ENCODE results near the gene CNKSR2. TPM values are rescaled to one million over a fixed set of nuclear protein-coding genes. Genes with fewer than 3 reads are reported as not detected.

Gene CNKSR2
- total and polyA plus RNA-seq, 2 experiments from 2014 or later: 1.5 to 10.3 TPM

- H3K9me2 ChIP-seq (replicated peaks; ENCODE audit: insufficient read depth): no peaks in the 10 kb centered on the region
- no peaks in the 10 kb centered on the region for H3K36me3 ChIP-seq (replicated peaks; ENCODE audit: insufficient read depth, low read depth)
- no peak overlapping the region for H3K27ac ChIP-seq
- H3K79me2 ChIP-seq: no peaks in the 10 kb centered on the region
- TF ChIP-seq EZH2phosphoT487 (IDR thresholded peaks at IDR 0.05; ENCODE audit: low read depth, severe bottlenecking, unreplicated experiment) (no peak), EZH2 (IDR thresholded peaks at IDR 0.05; ENCODE audit: borderline replicate concordance) (no peak), CTCF (IDR thresholded peaks at IDR 0.05; ENCODE audit: poor library complexity) (no peak)
- H3K4me2 ChIP-seq: peak overlapping the region; percentile 89
- DNase-seq (ENCODE audit: low spot score): peak; percentile 5
- H3K9me3 ChIP-seq (ENCODE audit: low read depth): no peaks in the 10 kb centered on the region
- no peaks in the 10 kb centered on the region for H3K4me1 ChIP-seq (ENCODE audit: insufficient read depth)
- H2AFZ ChIP-seq: peak overlapping the region; percentile 64
- H4K20me1 ChIP-seq (ENCODE audit: insufficient read depth, poor library complexity, severe bottlenecking): no peaks in the 10 kb centered on the region
- 52% methylated on average over 30 of the region's 46 CpGs for WGBS (ENCODE audit: low lambda C conversion rate, missing lambda C conversion rate)
- peak overlapping the region; percentile 60 for H3K4me3 ChIP-seq
- H3K27me3 ChIP-seq: peaks cover 8% of the 10 kb centered on the region
These were observed 933 bp downstream of the CNKSR2 start for GRCh38 chrX:21374994-21375707.

GRCh38 chrX:21375708-21376009 lies 1.4 kb downstream of the CNKSR2 start:
- no peak for TF ChIP-seq EZH2phosphoT487 (IDR thresholded peaks at IDR 0.05; ENCODE audit: low read depth, severe bottlenecking, unreplicated experiment)
- TF ChIP-seq CTCF (IDR thresholded peaks at IDR 0.05; ENCODE audit: poor library complexity): peak; percentile 11
- Histone ChIP-seq H3K4me2 (peak overlapping the region; percentile 89), H3K36me3 (replicated peaks; ENCODE audit: insufficient read depth, low read depth) (no peaks in the 10 kb centered on the region), H3K79me2 (no peaks in the 10 kb centered on the region), H3K4me1 (ENCODE audit: insufficient read depth) (no peaks in the 10 kb centered on the region), H3K27me3 (peaks cover 8% of the 10 kb centered on the region), H4K20me1 (ENCODE audit: insufficient read depth, poor library complexity, severe bottlenecking) (no peaks in the 10 kb centered on the region), H3K9me2 (replicated peaks; ENCODE audit: insufficient read depth) (no peaks in the 10 kb centered on the region), H3K27ac (no peak overlapping the region), H3K4me3 (peak overlapping the region; percentile 16), H2AFZ (no peak overlapping the region), H3K9me3 (ENCODE audit: low read depth) (no peaks in the 10 kb centered on the region)
- DNase-seq (ENCODE audit: low spot score): peak; percentile 8
- WGBS (ENCODE audit: low lambda C conversion rate, missing lambda C conversion rate): 44% methylated on average over 5 of the region's 5 CpGs

- Histone ChIP-seq H4K20me1 (ENCODE audit: insufficient read depth, poor library complexity, severe bottlenecking) (no peaks in the 10 kb centered on the region), H2AFZ (no peak overlapping the region), H3K79me2 (no peaks in the 10 kb centered on the region), H3K36me3 (replicated peaks; ENCODE audit: insufficient read depth, low read depth) (no peaks in the 10 kb centered on the region), H3K4me3 (no peak overlapping the region), H3K9me3 (ENCODE audit: low read depth) (no peaks in the 10 kb centered on the region), H3K9me2 (replicated peaks; ENCODE audit: insufficient read depth) (no peaks in the 10 kb centered on the region), H3K4me1 (ENCODE audit: insufficient read depth) (no peaks in the 10 kb centered on the region), H3K4me2 (peak overlapping the region; percentile 89), H3K27ac (no peak overlapping the region), H3K27me3 (peaks cover 8% of the 10 kb centered on the region)
- TF ChIP-seq EZH2phosphoT487 (IDR thresholded peaks at IDR 0.05; ENCODE audit: low read depth, severe bottlenecking, unreplicated experiment): no peak
- TF ChIP-seq EZH2 (IDR thresholded peaks at IDR 0.05; ENCODE audit: borderline replicate concordance): no peak
- WGBS (ENCODE audit: low lambda C conversion rate, missing lambda C conversion rate): 66% methylated on average over 2 of the region's 2 CpGs
- no peak for DNase-seq (ENCODE audit: low spot score)
These were observed 2.4 kb downstream of the CNKSR2 start for GRCh38 chrX:21376636-21377035.

GRCh38 chrX:21379991-21380390 lies 5.8 kb downstream of the CNKSR2 start:
- Histone ChIP-seq H3K36me3 (replicated peaks; ENCODE audit: insufficient read depth, low read depth) (no peaks in the 10 kb centered on the region), H3K4me3 (no peak overlapping the region), H4K20me1 (ENCODE audit: insufficient read depth, poor library complexity, severe bottlenecking) (no peaks in the 10 kb centered on the region), H3K4me1 (ENCODE audit: insufficient read depth) (no peaks in the 10 kb centered on the region), H3K79me2 (no peaks in the 10 kb centered on the region), H3K9me3 (ENCODE audit: low read depth) (no peaks in the 10 kb centered on the region), H3K9me2 (replicated peaks; ENCODE audit: insufficient read depth) (no peaks in the 10 kb centered on the region), H2AFZ (no peak overlapping the region), H3K4me2 (no peak overlapping the region), H3K27me3 (peaks cover 8% of the 10 kb centered on the region), H3K27ac (no peak overlapping the region)
- TF ChIP-seq CTCF (IDR thresholded peaks at IDR 0.05; ENCODE audit: poor library complexity) (no peak), EZH2phosphoT487 (IDR thresholded peaks at IDR 0.05; ENCODE audit: low read depth, severe bottlenecking, unreplicated experiment) (no peak), EZH2 (IDR thresholded peaks at IDR 0.05; ENCODE audit: borderline replicate concordance) (no peak)
- DNase-seq (ENCODE audit: low spot score): no peak
- WGBS (ENCODE audit: low lambda C conversion rate, missing lambda C conversion rate): 58% methylated on average over 1 of the region's 1 CpG

Data from hepatocyte (in vitro differentiated cells).